DND-41 (cell line): ENCODE data around the gene LRRC72.
"Not testable (repeated sequence)": the region's sequence is repeated elsewhere in the genome, so short reads cannot be mapped to it uniquely, and the experiment has no call there.

ENCODE experiments used
- ATAC-seq: fragments of 200-7000 bp; cut with Tn5 transposase; 3 replicates; pipeline ENCODE4 v1.9.1; 2021; ENCODE audit warnings: low read depth; ENCODE audit not compliant: insufficient read depth
- DNase-seq: peaks from one replicate; pipeline ENCODE4 v3.0.0-alpha.2; 2020
- H2AFZ ChIP-seq: 2 replicates; pipeline ENCODE4 v1.6.0; 2012; ENCODE audit warnings: low read depth, low read length
- H3K27ac ChIP-seq: 2 replicates; pipeline ENCODE4 v1.5.1; 2012; ENCODE audit warnings: low read length, inconsistent platforms
- H3K27me3 ChIP-seq: fragments of 200-600 bp; sonication (generic); 2 replicates; pipeline ENCODE4 v1.6.0; 2012; ENCODE audit warnings: low read length, mild to moderate bottlenecking, inconsistent platforms; ENCODE audit not compliant: insufficient read depth, poor library complexity
- H3K36me3 ChIP-seq: 2 replicates; pipeline ENCODE4 v1.5.1; 2012; ENCODE audit warnings: low read length, inconsistent platforms; ENCODE audit not compliant: insufficient read depth
- H3K4me1 ChIP-seq: 2 replicates; pipeline ENCODE4 v1.5.1; 2012; ENCODE audit warnings: mild to moderate bottlenecking, low read length; ENCODE audit not compliant: insufficient read depth
- H3K4me2 ChIP-seq: 2 replicates; pipeline ENCODE4 v1.6.0; 2012; ENCODE audit warnings: mild to moderate bottlenecking, moderate library complexity, low read length, inconsistent platforms; ENCODE audit not compliant: insufficient read depth
- H3K4me3 ChIP-seq, 2 experiments: fragments of 200-600 bp in 1 of 2; shearing (Covaris generic) in 1 of 2; 2 replicates each; pipeline ENCODE4 v1.5.1; 2012 to 2016; ENCODE audit warnings: inconsistent platforms in 2 of 2, low read length in 2 of 2, mild to moderate bottlenecking in 2 of 2, low read depth in 1 of 2, moderate library complexity in 1 of 2
- H3K79me2 ChIP-seq: 2 replicates; pipeline ENCODE4 v1.6.0; 2012; ENCODE audit warnings: low read length, inconsistent platforms; ENCODE audit not compliant: insufficient read depth
- H3K9ac ChIP-seq: 2 replicates; pipeline ENCODE4 v1.6.0; 2012; ENCODE audit warnings: low read depth, mild to moderate bottlenecking, inconsistent platforms, low read length, moderate library complexity
- H3K9me3 ChIP-seq: 2 replicates; pipeline ENCODE4 v1.5.1; 2012; ENCODE audit warnings: low read length, moderate library complexity, mild to moderate bottlenecking, inconsistent platforms; ENCODE audit not compliant: insufficient read depth, severe bottlenecking
- H4K20me1 ChIP-seq: 2 replicates; pipeline ENCODE4 v1.6.0; 2012; ENCODE audit warnings: low read length; ENCODE audit not compliant: insufficient read depth
- EZH2 ChIP-seq: IDR thresholded peaks from 3 replicates; pipeline ENCODE4 v1.6.1; 2012; ENCODE audit warnings: borderline replicate concordance, low read depth, mild to moderate bottlenecking, moderate library complexity, low read length, inconsistent platforms; ENCODE audit not compliant: severe bottlenecking
- TF ChIP-seq, protein P1 (sequence below): IDR thresholded peaks from 2 replicates; pipeline ENCODE4 v1.5.1; 2012; ENCODE audit warnings: borderline replicate concordance, low read length, moderate library complexity, mild to moderate bottlenecking; ENCODE audit not compliant: poor library complexity, severe bottlenecking; ENCODE audit errors: extremely low read depth

LRRC72 gene

GRCh38 chr7:16515785-16516685 is 10.6 kb upstream of the LRRC72 start:
- Histone ChIP-seq H3K4me1 (no peaks in the 10 kb centered on the region), H3K27ac (no peak overlapping the region), H4K20me1 (no peaks in the 10 kb centered on the region), H3K27me3 (no peaks in the 10 kb centered on the region), H3K4me3 (no peak overlapping the region), H3K9me3 (no peaks in the 10 kb centered on the region), H3K9ac (no peak overlapping the region), H3K4me2 (no peak overlapping the region), H3K36me3 (no peaks in the 10 kb centered on the region), H2AFZ (no peak overlapping the region), H3K79me2 (no peaks in the 10 kb centered on the region)
- no peak for ATAC-seq
- TF ChIP-seq EZH2: no peak
- TF ChIP-seq, protein P1, sequence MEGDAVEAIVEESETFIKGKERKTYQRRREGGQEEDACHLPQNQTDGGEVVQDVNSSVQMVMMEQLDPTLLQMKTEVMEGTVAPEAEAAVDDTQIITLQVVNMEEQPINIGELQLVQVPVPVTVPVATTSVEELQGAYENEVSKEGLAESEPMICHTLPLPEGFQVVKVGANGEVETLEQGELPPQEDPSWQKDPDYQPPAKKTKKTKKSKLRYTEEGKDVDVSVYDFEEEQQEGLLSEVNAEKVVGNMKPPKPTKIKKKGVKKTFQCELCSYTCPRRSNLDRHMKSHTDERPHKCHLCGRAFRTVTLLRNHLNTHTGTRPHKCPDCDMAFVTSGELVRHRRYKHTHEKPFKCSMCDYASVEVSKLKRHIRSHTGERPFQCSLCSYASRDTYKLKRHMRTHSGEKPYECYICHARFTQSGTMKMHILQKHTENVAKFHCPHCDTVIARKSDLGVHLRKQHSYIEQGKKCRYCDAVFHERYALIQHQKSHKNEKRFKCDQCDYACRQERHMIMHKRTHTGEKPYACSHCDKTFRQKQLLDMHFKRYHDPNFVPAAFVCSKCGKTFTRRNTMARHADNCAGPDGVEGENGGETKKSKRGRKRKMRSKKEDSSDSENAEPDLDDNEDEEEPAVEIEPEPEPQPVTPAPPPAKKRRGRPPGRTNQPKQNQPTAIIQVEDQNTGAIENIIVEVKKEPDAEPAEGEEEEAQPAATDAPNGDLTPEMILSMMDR: no peak
- DNase-seq: no peak

GRCh38 chr7:16519985-16520384 is 6.6 kb upstream of the LRRC72 start:
- H3K4me1 ChIP-seq, H3K79me2 ChIP-seq, H3K9me3 ChIP-seq, H3K9ac ChIP-seq, H4K20me1 ChIP-seq, H3K27ac ChIP-seq, H3K36me3 ChIP-seq, H2AFZ ChIP-seq, H3K27me3 ChIP-seq, DNase-seq, H3K4me2 ChIP-seq, H3K4me3 ChIP-seq, ATAC-seq: not testable (repeated sequence)

DNA sequence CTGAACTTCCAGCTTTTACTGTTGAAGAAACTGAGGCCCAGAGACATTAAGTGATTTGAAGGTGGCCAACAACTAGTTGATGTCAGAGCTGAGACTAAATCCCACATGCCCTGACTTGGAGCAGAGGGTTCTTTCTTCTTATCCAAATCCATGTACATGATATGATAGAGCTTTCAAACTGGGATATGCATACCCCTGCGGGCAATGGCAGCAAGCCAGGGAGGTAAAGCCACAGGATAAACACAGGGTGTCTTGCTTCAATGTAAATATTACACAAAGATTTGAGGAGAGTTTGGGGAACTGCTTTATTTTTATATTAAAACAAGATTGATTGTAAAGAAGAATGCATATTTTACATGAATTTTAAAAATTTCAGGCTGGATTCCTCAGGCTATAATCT is 2.3 kb upstream of the LRRC72 start:
- H3K27ac ChIP-seq: no peak overlapping the region
- no peak overlapping the region for H3K4me2 ChIP-seq
- H3K36me3 ChIP-seq: no peaks in the 10 kb centered on the region
- no peaks in the 10 kb centered on the region for H3K27me3 ChIP-seq
- no peak overlapping the region for H3K4me3 ChIP-seq
- no peaks in the 10 kb centered on the region for H4K20me1 ChIP-seq
- no peaks in the 10 kb centered on the region for H3K9me3 ChIP-seq
- H3K9ac ChIP-seq: no peak overlapping the region
- no peak overlapping the region for H2AFZ ChIP-seq
- no peaks in the 10 kb centered on the region for H3K4me1 ChIP-seq
- TF ChIP-seq, protein P1: no peak
- no peak for TF ChIP-seq EZH2
- no peak for ATAC-seq
- DNase-seq: no peak
- H3K79me2 ChIP-seq: no peaks in the 10 kb centered on the region

GRCh38 chr7:16528520-16528919 is 1.9 kb downstream of the LRRC72 start:
- no peaks in the 10 kb centered on the region for H3K36me3 ChIP-seq
- H2AFZ ChIP-seq: no peak overlapping the region
- H3K4me3 ChIP-seq: no peak overlapping the region
- ATAC-seq (no peak), DNase-seq (no peak)
- H3K4me2 ChIP-seq: no peak overlapping the region
- no peaks in the 10 kb centered on the region for H3K9me3 ChIP-seq
- H3K79me2 ChIP-seq: no peaks in the 10 kb centered on the region
- TF ChIP-seq, protein P1: no peak
- no peak for TF ChIP-seq EZH2
- no peak overlapping the region for H3K27ac ChIP-seq
- H3K9ac ChIP-seq: no peak overlapping the region
- no peaks in the 10 kb centered on the region for H3K4me1 ChIP-seq
- H3K27me3 ChIP-seq: no peaks in the 10 kb centered on the region
- H4K20me1 ChIP-seq: no peaks in the 10 kb centered on the region
